ENCODE measurements around the gene WRNIP1.

WRNIP1 gene

DNA sequence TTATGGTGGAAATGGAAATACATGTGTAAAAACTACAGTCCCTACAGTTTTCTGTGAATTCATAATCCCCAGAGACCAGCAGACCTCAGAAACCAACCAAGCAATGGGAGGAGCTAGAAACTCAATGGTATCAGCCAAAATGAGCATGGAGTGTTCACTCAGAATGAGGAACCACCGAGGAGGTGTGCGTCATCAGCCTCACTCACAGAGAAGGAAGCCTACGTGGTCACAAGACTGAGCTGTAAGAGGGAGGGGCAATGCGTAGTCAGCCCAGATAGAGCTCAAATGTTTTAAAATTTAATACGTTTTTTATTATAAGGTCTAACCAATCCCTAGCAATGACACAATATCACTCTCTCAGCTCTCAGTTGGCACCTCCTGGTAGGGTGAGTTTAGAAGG lies 31.9 kb upstream of the WRNIP1 start:
- ATAC-seq (replicated peaks) (peak; percentile 100), DNase-seq (peak; percentile 87)
- H3K4me1 Mint-ChIP-seq, result peaks cover 21 to 64% of the 10 kb centered on the region in 2 donors

DNA sequence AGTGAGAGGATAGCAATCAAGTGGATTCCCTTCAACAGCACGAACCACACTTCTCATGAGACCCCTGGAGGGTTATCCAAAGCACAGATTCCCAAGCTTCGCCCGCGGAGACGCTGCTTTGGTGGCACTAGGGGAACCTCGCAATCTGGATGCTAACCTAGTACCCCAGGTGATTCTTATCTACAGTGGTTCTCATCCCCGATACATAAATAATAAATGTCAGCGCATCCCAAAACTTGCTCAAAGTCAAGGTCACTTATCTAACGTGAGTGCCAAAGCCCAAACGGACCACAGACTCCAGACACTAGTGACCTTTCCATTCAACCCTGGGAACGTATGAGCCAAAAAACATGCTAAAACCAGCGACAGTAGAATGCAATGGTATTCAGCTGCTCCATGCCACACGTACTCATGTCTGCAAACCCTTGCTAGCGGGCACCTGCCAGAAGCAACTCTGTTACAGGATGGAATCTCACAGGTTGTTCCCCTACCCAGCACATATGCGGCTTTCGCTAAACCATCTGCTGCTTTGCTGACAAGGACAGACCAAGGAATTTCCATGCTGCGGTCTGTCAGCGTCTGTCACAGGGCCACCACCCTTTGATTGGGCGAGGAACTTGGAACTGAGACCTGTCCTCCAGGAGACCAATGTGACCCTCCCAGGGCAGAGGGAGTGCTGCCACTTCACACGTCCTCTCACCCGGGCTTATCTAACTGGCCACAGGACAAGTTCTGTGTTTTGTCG lies 31.3 kb upstream of the WRNIP1 start:
- DNase-seq (no peak), ATAC-seq (replicated peaks) (no peak)
- Mint-ChIP-seq H3K36me3 (peaks cover 1 to 13% of the 10 kb centered on the region in 2 donors), H3K4me3 (no peak overlapping the region), H3K27ac (peak overlapping the region; percentile 94), H3K27me3 (no peaks in the 10 kb centered on the region), H3K4me1 (peaks cover 22 to 61% of the 10 kb centered on the region in 2 donors), H3K9me3 (no peaks in the 10 kb centered on the region)

More for the DNA sequence above, 31.9 kb upstream of the WRNIP1 start:
- Mint-ChIP-seq H3K27me3 (peaks cover 0 to 4% of the 10 kb centered on the region in 2 donors), H3K36me3 (peaks cover 1 to 17% of the 10 kb centered on the region in 2 donors), H3K9me3 (no peaks in the 10 kb centered on the region), H3K27ac (peak overlapping the region; percentile 94), H3K4me3 (no peak overlapping the region)

DNA sequence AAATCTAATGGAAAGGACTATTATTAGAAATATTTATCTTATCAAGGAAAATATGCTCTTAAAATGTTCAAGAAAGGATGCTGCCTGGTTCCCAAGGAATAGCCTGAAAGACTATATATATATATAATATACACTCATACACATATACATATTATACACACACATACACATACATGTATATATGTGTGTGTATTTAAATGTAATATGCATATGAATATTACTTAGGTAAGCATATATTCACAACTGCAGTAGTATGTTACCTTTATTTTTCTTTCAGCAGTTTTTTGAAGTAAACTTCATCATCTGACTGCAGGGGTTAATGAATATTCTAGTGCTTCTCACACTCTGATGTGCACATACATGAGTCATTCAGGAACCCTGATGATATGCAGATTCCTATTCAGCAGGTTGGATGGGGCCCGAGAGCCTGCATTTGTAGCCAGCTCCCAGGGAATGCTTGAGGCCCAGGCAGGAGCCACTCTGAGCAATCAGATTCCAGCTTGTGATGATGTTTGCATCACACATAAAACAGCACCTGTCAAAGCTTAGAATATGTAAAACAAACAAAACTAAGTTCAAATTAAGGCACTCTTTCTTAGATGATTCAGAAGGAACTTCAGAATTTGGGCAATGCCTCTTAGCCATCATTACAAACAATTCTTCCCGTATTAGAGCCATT lies 30.6 kb upstream of the WRNIP1 start:
- Mint-ChIP-seq H3K4me3 (no peak overlapping the region), H3K27ac (peak overlapping the region; percentile 94), H3K9me3 (no peaks in the 10 kb centered on the region), H3K36me3 (peaks cover 1 to 13% of the 10 kb centered on the region in 2 donors), H3K4me1 (peaks cover 22 to 58% of the 10 kb centered on the region in 2 donors), H3K27me3 (no peaks in the 10 kb centered on the region)
- ATAC-seq (replicated peaks), result no peak
- no peak for DNase-seq

DNA sequence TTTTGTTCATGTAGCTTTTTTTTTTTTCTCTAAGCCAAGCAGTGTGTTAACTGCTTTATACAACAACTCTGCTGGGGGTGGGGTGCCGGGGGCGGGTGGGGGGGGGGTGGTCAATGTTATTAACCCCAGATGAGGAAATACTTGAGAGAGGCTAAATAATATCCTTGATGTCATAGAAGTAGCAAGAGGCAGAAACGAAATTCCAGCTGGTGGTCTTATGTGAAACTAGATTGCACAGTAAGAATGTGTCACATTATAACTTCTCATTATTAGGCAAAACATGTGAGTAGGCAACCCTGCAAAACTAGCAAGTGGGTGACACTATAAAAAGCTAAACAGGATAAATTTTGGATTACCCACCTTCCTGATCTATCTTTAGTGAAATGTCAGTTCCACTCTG lies 27.3 kb upstream of the WRNIP1 start:
- no peak overlapping the region for H3K27ac Mint-ChIP-seq
- no peak for ATAC-seq (replicated peaks)
- no peaks in the 10 kb centered on the region for H3K9me3 Mint-ChIP-seq
- no peaks in the 10 kb centered on the region for H3K27me3 Mint-ChIP-seq
- peaks cover 12 to 38% of the 10 kb centered on the region in 2 donors for H3K4me1 Mint-ChIP-seq
- no peak overlapping the region for H3K4me3 Mint-ChIP-seq
- DNase-seq, result no peak
- peaks cover 1 to 6% of the 10 kb centered on the region in 2 donors for H3K36me3 Mint-ChIP-seq

DNA sequence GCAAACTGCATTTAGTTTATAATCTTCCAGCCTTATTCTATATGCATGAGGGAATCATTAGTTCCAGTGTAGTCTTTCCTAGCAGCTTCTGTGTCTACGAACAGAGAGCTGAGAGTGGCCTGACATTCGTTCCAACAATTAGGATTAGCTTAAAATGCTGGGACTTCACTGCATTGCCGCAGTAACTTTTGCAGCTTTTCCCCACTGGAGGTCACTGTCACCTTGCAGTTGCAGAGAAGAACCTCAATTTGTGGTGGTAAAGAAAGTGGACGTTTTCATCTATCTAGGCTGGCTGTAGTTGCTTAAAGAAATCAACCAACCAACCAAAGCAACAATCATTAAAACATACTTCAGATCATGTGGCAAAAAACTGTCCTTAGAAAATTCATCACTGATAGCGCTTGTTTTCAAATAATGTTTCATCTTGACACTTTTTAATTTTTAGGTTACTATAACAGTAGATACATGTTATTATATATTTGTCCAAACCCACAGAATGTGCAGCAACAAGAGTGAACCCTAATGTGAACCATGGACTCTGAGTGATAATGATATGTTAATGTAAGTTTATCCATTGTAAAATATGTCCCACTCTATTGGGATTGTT lies 26.7 kb upstream of the WRNIP1 start:
- ATAC-seq (replicated peaks), result peak; percentile 67 to 78
- Mint-ChIP-seq H3K4me1 (peaks cover 12 to 32% of the 10 kb centered on the region in 2 donors), H3K4me3 (no peak overlapping the region), H3K9me3 (no peaks in the 10 kb centered on the region), H3K27me3 (no peaks in the 10 kb centered on the region), H3K27ac (no peak overlapping the region), H3K36me3 (peaks cover 0 to under 1% of the 10 kb centered on the region in 2 donors)
- DNase-seq, result peak; percentile 21

DNA sequence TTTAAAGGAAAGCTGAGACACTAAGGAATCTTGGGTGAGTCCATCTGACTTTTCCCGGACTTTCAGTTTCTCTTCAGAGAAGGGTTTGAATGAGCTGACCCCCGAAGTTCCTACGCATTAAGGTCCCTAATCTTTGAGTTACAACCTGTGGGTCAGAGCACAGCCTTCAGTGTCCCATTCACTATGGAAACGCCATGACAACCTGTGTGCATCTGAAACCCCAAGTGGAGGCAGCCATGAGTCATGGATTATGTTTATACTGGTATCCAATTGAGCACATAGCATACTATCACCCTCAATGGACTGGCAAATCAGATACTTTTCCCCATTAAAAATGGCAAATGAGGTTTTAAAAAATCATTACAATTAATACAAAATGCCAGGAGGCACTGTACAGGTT lies 25.9 kb upstream of the WRNIP1 start:
- no peaks in the 10 kb centered on the region for H3K9me3 Mint-ChIP-seq
- DNase-seq (no peak), ATAC-seq (replicated peaks) (peak in 1 of 2 donors; percentile 38)
- H3K4me1 Mint-ChIP-seq, result peaks cover 12 to 24% of the 10 kb centered on the region in 2 donors
- no peaks in the 10 kb centered on the region for H3K36me3 Mint-ChIP-seq
- H3K4me3 Mint-ChIP-seq, result no peak overlapping the region
- H3K27ac Mint-ChIP-seq, result no peak overlapping the region
- H3K27me3 Mint-ChIP-seq, result no peaks in the 10 kb centered on the region

DNA sequence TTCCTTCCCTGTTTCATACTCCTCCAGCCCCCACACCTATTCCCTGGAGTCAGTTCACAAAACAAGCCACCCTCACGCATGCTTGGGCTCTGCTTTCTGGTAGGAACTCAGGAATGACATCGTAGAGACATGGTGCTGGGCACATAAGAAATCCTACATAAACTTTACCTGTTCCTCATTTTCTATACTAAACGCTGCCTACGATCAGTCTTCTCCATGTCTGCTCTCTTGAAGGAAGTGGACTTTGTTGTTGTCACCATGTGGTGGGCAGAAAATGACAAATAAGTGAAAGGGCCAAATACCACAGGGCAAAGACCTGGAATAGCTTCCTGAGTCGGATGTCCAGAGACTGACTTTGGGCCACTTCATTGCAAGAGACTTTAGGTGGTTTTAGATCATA lies 24.6 kb upstream of the WRNIP1 start:
- Mint-ChIP-seq H3K9me3 (no peaks in the 10 kb centered on the region), H3K27me3 (no peaks in the 10 kb centered on the region), H3K36me3 (no peaks in the 10 kb centered on the region), H3K4me3 (no peak overlapping the region), H3K4me1 (peaks cover 10 to 20% of the 10 kb centered on the region in 2 donors), H3K27ac (no peak overlapping the region)
- ATAC-seq (replicated peaks), result no peak
- no peak for DNase-seq

DNA sequence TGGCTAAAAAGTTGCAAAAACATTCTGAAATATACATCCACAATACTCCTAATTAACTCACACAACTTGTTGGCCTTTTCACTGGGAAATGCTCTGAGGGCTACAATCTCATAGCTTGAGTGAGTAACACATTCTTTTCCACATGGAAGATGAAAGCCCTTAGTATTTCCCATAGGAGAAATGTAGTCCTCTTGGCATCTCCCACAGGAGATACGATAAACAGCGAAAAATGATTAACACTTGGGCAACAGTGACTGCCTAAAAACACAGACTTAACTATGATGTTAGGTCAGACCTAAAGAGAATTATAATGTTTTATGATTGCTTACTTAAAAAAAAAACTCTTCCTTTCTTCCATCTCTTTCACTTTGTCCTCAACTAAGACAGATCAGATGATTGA lies 23.4 kb upstream of the WRNIP1 start:
- peaks cover 7 to 9% of the 10 kb centered on the region in 2 donors for H3K4me1 Mint-ChIP-seq
- no peak overlapping the region for H3K27ac Mint-ChIP-seq
- no peaks in the 10 kb centered on the region for H3K9me3 Mint-ChIP-seq
- no peak for DNase-seq
- no peak for ATAC-seq (replicated peaks)
- no peak overlapping the region for H3K4me3 Mint-ChIP-seq
- no peaks in the 10 kb centered on the region for H3K36me3 Mint-ChIP-seq
- no peaks in the 10 kb centered on the region for H3K27me3 Mint-ChIP-seq

DNA sequence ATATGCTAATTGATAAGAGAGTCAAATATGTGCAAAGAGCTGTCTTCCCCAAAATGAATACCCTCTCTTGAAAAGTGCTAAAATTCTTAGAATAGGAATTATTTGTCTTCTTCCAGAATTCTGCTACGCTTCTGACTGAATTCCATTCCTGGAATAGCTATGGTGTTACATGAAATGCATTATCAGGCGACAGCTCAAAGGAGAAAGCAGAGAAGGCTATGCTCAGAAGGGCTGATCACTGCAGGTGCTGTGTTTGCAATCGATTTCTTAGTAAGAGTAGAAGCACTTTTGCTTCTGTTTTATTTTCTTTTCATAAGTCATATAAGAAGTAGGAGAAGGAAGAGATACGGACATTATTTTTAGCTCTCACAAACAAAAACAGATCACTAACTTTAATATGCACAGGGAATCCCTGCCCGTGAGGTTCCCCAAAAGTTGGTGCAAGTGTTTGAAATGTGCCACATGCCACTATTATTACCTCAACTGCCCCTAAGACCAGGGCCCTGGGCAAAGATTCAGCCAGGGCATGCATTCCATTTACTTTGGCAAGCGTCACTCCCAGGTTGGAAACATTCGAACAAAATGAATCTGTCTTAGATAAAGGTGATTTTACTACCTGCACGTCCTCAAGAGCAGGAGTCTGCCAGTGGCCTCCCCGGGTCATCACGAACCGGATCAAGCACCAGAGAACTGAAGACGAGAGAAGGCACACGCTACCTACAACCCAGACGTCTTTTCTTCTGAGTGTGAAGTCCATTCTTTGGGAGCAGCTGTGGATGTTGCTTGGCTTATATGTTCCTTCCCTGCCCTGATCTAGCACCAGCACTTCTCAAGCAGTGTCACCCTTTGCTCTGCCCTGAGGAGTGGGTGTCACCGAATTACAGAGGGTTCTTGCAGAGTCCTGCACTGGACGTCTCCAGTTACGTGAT lies 21.6 kb upstream of the WRNIP1 start:
- H3K27me3 Mint-ChIP-seq, result no peaks in the 10 kb centered on the region
- H3K27ac Mint-ChIP-seq, result no peak overlapping the region
- no peak overlapping the region for H3K4me3 Mint-ChIP-seq
- ATAC-seq (replicated peaks) (no peak), DNase-seq (no peak)
- H3K4me1 Mint-ChIP-seq, result no peaks in the 10 kb centered on the region
- no peaks in the 10 kb centered on the region for H3K9me3 Mint-ChIP-seq
- H3K36me3 Mint-ChIP-seq, result no peaks in the 10 kb centered on the region

DNA sequence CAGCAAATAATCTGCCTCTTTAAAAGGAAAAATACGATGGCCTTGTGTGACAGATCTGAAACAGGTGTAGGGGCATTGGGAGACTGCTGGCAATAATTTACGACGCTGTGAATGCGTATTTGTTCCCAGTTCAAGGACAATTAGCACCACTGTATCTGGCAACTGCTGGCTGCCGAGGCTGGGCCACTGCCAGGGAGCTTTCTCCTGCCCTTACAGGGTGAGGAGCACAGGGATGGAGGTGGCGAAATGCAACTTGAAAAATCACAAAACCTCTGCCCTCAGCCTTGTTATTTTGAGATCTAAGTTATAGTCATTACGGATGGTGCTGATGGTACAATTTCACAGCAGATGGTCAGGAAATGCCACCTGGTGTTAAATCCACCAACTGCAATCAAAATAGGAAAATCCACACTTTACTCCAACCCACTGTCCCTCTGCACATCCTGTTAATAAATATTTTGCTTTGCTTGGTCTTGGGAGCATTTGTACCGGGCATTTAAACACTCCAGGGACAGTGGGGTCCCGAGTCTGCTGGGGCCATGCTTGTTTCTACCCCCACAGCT lies 20.9 kb upstream of the WRNIP1 start:
- Mint-ChIP-seq H3K4me3 (no peak overlapping the region), H3K27ac (no peak overlapping the region), H3K27me3 (no peaks in the 10 kb centered on the region), H3K4me1 (no peaks in the 10 kb centered on the region), H3K9me3 (no peaks in the 10 kb centered on the region), H3K36me3 (no peaks in the 10 kb centered on the region)
- no peak for DNase-seq
- no peak for ATAC-seq (replicated peaks)

DNA sequence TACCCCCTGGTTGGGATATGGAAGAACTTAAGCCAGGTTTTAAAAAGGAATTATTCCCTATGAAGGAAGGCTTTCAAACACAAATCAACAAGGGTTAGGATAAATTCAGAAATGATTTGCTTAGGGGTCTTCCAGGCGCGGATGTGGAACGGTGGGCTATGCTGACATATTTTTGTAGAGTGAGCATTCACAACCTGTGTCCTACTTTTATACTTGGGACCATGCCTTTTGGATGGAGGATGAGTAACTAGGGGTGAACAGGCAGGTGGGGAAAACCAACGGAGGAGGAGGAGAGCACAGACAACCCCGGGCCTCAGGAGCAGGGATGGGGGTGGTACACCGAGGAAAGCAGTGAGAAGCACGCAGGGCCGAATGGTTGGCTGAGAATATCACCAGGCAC lies 20.4 kb upstream of the WRNIP1 start:
- Mint-ChIP-seq H3K27me3 (peaks cover 0 to 1% of the 10 kb centered on the region in 2 donors), H3K4me1 (peaks cover 1 to 2% of the 10 kb centered on the region in 2 donors), H3K36me3 (no peaks in the 10 kb centered on the region), H3K9me3 (no peaks in the 10 kb centered on the region), H3K27ac (no peak overlapping the region), H3K4me3 (no peak overlapping the region)
- no peak for DNase-seq
- no peak for ATAC-seq (replicated peaks)

DNA sequence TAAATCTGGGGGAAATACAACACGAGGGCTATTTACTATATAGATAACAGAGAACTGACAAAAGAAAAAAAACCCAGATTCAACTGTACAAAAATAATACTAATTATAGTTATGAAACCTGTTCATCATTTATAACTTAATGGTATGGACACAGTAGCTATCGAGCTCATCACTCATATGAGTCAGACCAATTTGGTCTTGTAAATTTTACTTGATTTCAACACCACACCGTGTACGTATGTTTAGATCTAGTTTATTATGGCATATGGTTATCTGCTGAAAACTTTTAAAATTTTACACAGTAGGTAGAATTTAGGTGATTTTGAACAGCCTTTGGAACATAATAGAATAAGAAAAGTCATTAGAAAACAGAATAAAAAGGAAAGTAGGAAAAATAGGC lies 19.9 kb upstream of the WRNIP1 start:
- no peak overlapping the region for H3K4me3 Mint-ChIP-seq
- DNase-seq, result no peak
- H3K27ac Mint-ChIP-seq, result no peak overlapping the region
- no peaks in the 10 kb centered on the region for H3K36me3 Mint-ChIP-seq
- peaks cover under 1 to 3% of the 10 kb centered on the region in 2 donors for H3K27me3 Mint-ChIP-seq
- ATAC-seq (replicated peaks), result no peak
- H3K4me1 Mint-ChIP-seq, result peaks cover 3 to 7% of the 10 kb centered on the region in 2 donors
- no peaks in the 10 kb centered on the region for H3K9me3 Mint-ChIP-seq

DNA sequence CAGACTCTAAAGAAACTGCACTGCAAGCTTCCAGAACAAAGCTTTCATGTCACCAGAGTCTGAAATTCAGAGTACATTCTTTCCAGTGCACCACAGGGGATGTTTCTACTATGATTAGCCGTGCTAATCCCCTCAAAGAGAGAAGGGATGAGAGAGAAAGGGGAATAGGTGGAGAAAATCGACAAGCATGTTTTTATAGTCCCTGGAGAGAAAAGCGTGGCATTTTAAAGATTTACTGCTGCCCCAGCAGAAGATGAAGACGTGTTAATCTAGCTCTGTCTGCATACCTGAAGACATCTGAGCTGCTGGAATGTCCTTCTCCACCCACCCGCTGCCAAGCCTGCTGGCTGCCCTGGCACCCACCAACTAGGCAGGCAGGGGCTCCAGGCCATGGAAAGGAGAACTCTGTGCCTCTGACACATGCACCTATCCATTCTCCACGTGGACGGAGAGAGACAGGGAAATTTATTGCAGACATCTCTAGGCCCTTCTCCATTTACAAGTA lies 18.6 kb upstream of the WRNIP1 start:
- Mint-ChIP-seq H3K27me3 (peaks cover 7 to 12% of the 10 kb centered on the region in 2 donors), H3K27ac (no peak overlapping the region), H3K9me3 (no peaks in the 10 kb centered on the region), H3K4me3 (no peak overlapping the region), H3K36me3 (no peaks in the 10 kb centered on the region), H3K4me1 (peaks cover 3 to 7% of the 10 kb centered on the region in 2 donors)
- DNase-seq, result no peak
- ATAC-seq (replicated peaks), result no peak
